ENCODE measurements around the gene MYH15. TPM values are rescaled to one million over a fixed set of nuclear protein-coding genes. Genes with fewer than 3 reads are reported as not detected.
"Not testable (repeated sequence)": the region's sequence is repeated elsewhere in the genome, so short reads cannot be mapped to it uniquely, and the experiment has no call there.

MYH15 gene
- total and polyA plus RNA-seq, 5 donors from 2014 or later, result 0.03 to 0.12 TPM; not detected in 3

- Histone ChIP-seq H3K27ac (ENCODE audit: insufficient read depth, low read length, poor library complexity, severe bottlenecking) (no peak overlapping the region), H3K4me3 (ENCODE audit: low read depth, low read length) (no peak overlapping the region), H3K4me1 (ENCODE audit: control insufficient read depth, insufficient read depth, low read length, poor library complexity, severe bottlenecking) (no peaks in the 10 kb centered on the region), H3K36me3 (ENCODE audit: control insufficient read depth, insufficient read depth, low read length) (no peaks in the 10 kb centered on the region), H3K27me3 (ENCODE audit: control insufficient read depth, insufficient read depth, low read length) (no peaks in the 10 kb centered on the region), H3K9me3 (ENCODE audit: control insufficient read depth in 2 of 2, low read length in 2 of 2) (no peaks in the 10 kb centered on the region)
- ATAC-seq (ENCODE audit: low read depth in 2 of 2) (no peak), DNase-seq (no peak)
- no peaks in the 10 kb centered on the region for H3K27me3 Mint-ChIP-seq
- no peak overlapping the region for H3K4me3 Mint-ChIP-seq
- H3K27ac Mint-ChIP-seq, result no peak overlapping the region
- H3K4me1 Mint-ChIP-seq, result no peaks in the 10 kb centered on the region
- no peaks in the 10 kb centered on the region for H3K36me3 Mint-ChIP-seq
- H3K9me3 Mint-ChIP-seq, result peaks cover 0 to 4% (median 0%) of the 10 kb centered on the region in 7 donors
Observed at GRCh38 chr3:108380128-108380795, 130.1 kb downstream of the MYH15 start.

DNA sequence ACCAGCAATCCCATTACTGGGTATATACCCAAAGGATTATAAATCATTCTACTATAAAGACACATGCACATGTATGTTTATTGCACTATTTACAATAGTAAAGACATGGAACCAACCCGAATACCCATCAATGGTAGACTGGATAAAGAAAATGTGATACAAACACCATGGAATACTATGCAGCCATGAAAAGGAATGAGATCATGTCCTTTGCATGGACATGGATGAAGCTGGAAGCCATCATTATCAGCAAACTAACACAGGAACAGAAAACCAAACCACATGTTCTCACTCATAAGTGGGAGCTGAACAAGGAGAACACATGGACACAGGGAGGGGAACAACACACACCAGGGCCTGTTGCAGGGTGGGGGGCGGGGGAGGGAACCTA is 131.4 kb downstream of the MYH15 start:
- not testable (repeated sequence) for H3K27ac ChIP-seq (ENCODE audit: insufficient read depth, low read length, poor library complexity, severe bottlenecking); H3K9me3 ChIP-seq (ENCODE audit: control insufficient read depth in 2 of 2, low read length in 2 of 2); DNase-seq; H3K27me3 ChIP-seq (ENCODE audit: control insufficient read depth, insufficient read depth, low read length); H3K9me3 Mint-ChIP-seq; ATAC-seq (ENCODE audit: low read depth in 2 of 2); H3K4me3 ChIP-seq (ENCODE audit: low read depth, low read length); H3K4me1 ChIP-seq (ENCODE audit: control insufficient read depth, insufficient read depth, low read length, poor library complexity, severe bottlenecking); H3K36me3 Mint-ChIP-seq; H3K4me3 Mint-ChIP-seq; H3K4me1 Mint-ChIP-seq; H3K27me3 Mint-ChIP-seq; H3K36me3 ChIP-seq (ENCODE audit: control insufficient read depth, insufficient read depth, low read length); H3K27ac Mint-ChIP-seq

DNA sequence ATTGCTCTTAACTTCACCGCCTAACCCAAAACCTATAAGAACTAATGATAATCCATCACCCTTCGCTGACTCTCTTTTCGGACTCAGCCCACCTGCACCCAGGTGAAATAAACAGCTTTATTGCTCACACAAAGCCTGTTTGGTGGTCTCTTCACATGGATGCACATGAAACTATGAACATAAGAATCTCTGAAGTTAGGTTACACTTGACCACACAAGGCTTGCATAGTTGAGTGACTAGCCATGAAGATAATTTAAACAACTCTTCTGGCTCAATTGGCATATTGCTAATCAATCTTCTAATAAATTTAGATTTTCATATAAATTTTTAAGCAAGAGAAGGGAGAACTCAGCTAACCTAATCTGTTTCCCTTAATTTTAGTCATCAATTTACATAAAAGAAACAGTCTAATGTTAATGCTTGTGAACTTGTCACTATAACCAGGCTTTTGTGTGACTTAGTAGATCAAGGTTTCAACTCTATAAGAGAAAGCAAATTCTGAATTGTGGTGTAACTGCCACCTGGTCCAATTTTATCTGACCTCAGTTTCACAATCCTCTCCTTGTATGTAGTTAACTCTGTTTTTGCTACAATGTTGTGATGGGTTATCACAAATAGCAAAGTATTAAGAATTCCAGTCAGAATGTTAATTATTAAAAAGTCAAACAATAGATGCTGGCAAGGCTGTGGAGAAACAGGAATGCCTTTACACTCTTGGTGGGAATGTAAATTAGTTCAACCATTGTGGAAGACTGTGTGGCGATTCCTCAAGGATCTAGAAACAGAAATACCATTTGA is 132.0 kb downstream of the MYH15 start:
- Mint-ChIP-seq H3K27me3 (no peaks in the 10 kb centered on the region), H3K4me3 (no peak overlapping the region), H3K27ac (no peak overlapping the region), H3K36me3 (no peaks in the 10 kb centered on the region), H3K9me3 (peaks cover 0 to 4% (median 0%) of the 10 kb centered on the region in 7 donors), H3K4me1 (no peaks in the 10 kb centered on the region)
- Histone ChIP-seq H3K4me3 (ENCODE audit: low read depth, low read length) (no peak overlapping the region), H3K36me3 (ENCODE audit: control insufficient read depth, insufficient read depth, low read length) (no peaks in the 10 kb centered on the region), H3K9me3 (ENCODE audit: control insufficient read depth in 2 of 2, low read length in 2 of 2) (no peaks in the 10 kb centered on the region), H3K4me1 (ENCODE audit: control insufficient read depth, insufficient read depth, low read length, poor library complexity, severe bottlenecking) (no peaks in the 10 kb centered on the region), H3K27me3 (ENCODE audit: control insufficient read depth, insufficient read depth, low read length) (no peaks in the 10 kb centered on the region), H3K27ac (ENCODE audit: insufficient read depth, low read length, poor library complexity, severe bottlenecking) (no peak overlapping the region)
- ATAC-seq (ENCODE audit: low read depth in 2 of 2) (no peak), DNase-seq (no peak)

- no peaks in the 10 kb centered on the region for H3K9me3 ChIP-seq (ENCODE audit: control insufficient read depth in 2 of 2, low read length in 2 of 2)
- H3K4me1 Mint-ChIP-seq, result no peaks in the 10 kb centered on the region
- no peak for ATAC-seq (ENCODE audit: low read depth in 2 of 2)
- no peaks in the 10 kb centered on the region for H3K4me1 ChIP-seq (ENCODE audit: control insufficient read depth, insufficient read depth, low read length, poor library complexity, severe bottlenecking)
- no peaks in the 10 kb centered on the region for H3K27me3 Mint-ChIP-seq
- H3K36me3 Mint-ChIP-seq, result no peaks in the 10 kb centered on the region
- no peaks in the 10 kb centered on the region for H3K27me3 ChIP-seq (ENCODE audit: control insufficient read depth, insufficient read depth, low read length)
- no peak overlapping the region for H3K27ac Mint-ChIP-seq
- H3K36me3 ChIP-seq (ENCODE audit: control insufficient read depth, insufficient read depth, low read length), result no peaks in the 10 kb centered on the region
- no peak overlapping the region for H3K4me3 Mint-ChIP-seq
- H3K9me3 Mint-ChIP-seq, result peaks cover 0 to 5% (median 3%) of the 10 kb centered on the region in 7 donors
- no peak for DNase-seq
- H3K4me3 ChIP-seq (ENCODE audit: low read depth, low read length), result no peak overlapping the region
- H3K27ac ChIP-seq (ENCODE audit: insufficient read depth, low read length, poor library complexity, severe bottlenecking), result no peak overlapping the region
Observed at GRCh38 chr3:108377384-108377783, 133.0 kb downstream of the MYH15 start.

- Mint-ChIP-seq H3K4me1 (no peaks in the 10 kb centered on the region), H3K27ac (no peak overlapping the region), H3K4me3 (no peak overlapping the region), H3K36me3 (no peaks in the 10 kb centered on the region), H3K9me3 (peaks cover 0 to 7% (median 3%) of the 10 kb centered on the region in 7 donors), H3K27me3 (no peaks in the 10 kb centered on the region)
- no peaks in the 10 kb centered on the region for H3K27me3 ChIP-seq (ENCODE audit: control insufficient read depth, insufficient read depth, low read length)
- DNase-seq (no peak), ATAC-seq (ENCODE audit: low read depth in 2 of 2) (no peak)
- H3K4me3 ChIP-seq (ENCODE audit: low read depth, low read length), result no peak overlapping the region
- H3K4me1 ChIP-seq (ENCODE audit: control insufficient read depth, insufficient read depth, low read length, poor library complexity, severe bottlenecking), result no peaks in the 10 kb centered on the region
- H3K9me3 ChIP-seq (ENCODE audit: control insufficient read depth in 2 of 2, low read length in 2 of 2), result no peaks in the 10 kb centered on the region
- H3K36me3 ChIP-seq (ENCODE audit: control insufficient read depth, insufficient read depth, low read length), result no peaks in the 10 kb centered on the region
- no peak overlapping the region for H3K27ac ChIP-seq (ENCODE audit: insufficient read depth, low read length, poor library complexity, severe bottlenecking)
Observed at GRCh38 chr3:108376026-108376425, 134.4 kb downstream of the MYH15 start.

DNA sequence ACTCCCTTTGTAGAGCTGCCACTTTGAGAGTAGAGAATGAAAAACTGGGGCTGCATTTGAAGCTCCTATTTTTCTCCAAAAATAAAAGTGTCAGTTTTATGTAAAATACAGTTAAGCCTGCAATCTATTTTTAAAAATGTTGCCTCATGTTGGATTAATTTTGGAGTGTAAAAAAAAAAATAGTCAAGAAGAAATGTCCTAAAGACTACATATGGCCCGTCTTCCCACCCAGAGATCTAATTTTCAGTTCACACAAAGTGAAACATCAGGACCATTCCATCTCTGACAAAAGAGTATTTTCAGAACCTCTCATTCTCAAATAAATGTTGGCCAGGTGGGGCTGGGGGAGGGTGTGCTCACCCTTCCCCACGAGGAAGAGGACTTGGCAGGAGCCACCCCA is 151.4 kb downstream of the MYH15 start:
- Mint-ChIP-seq H3K9me3 (peaks cover 0 to 4% (median 0%) of the 10 kb centered on the region in 7 donors), H3K4me1 (no peaks in the 10 kb centered on the region), H3K27ac (no peak overlapping the region), H3K36me3 (no peaks in the 10 kb centered on the region), H3K27me3 (peaks cover 17% of the 10 kb centered on the region), H3K4me3 (no peak overlapping the region)
- DNase-seq (no peak), ATAC-seq (ENCODE audit: low read depth in 2 of 2) (no peak)
- Histone ChIP-seq H3K4me1 (ENCODE audit: control insufficient read depth, insufficient read depth, low read length, poor library complexity, severe bottlenecking) (no peaks in the 10 kb centered on the region), H3K27ac (ENCODE audit: insufficient read depth, low read length, poor library complexity, severe bottlenecking) (no peak overlapping the region), H3K9me3 (ENCODE audit: control insufficient read depth in 2 of 2, low read length in 2 of 2) (no peaks in the 10 kb centered on the region), H3K4me3 (ENCODE audit: low read depth, low read length) (no peak overlapping the region), H3K36me3 (ENCODE audit: control insufficient read depth, insufficient read depth, low read length) (no peaks in the 10 kb centered on the region), H3K27me3 (ENCODE audit: control insufficient read depth, insufficient read depth, low read length) (no peaks in the 10 kb centered on the region)

- Mint-ChIP-seq H3K9me3 (peaks cover 0 to 7% (median 0%) of the 10 kb centered on the region in 7 donors), H3K36me3 (no peaks in the 10 kb centered on the region), H3K27ac (no peak overlapping the region), H3K27me3 (peaks cover 9% of the 10 kb centered on the region), H3K4me3 (no peak overlapping the region), H3K4me1 (no peaks in the 10 kb centered on the region)
- Histone ChIP-seq H3K4me3 (ENCODE audit: low read depth, low read length) (no peak overlapping the region), H3K4me1 (ENCODE audit: control insufficient read depth, insufficient read depth, low read length, poor library complexity, severe bottlenecking) (no peaks in the 10 kb centered on the region), H3K27me3 (ENCODE audit: control insufficient read depth, insufficient read depth, low read length) (no peaks in the 10 kb centered on the region), H3K36me3 (ENCODE audit: control insufficient read depth, insufficient read depth, low read length) (no peaks in the 10 kb centered on the region), H3K9me3 (ENCODE audit: control insufficient read depth in 2 of 2, low read length in 2 of 2) (no peaks in the 10 kb centered on the region), H3K27ac (ENCODE audit: insufficient read depth, low read length, poor library complexity, severe bottlenecking) (no peak overlapping the region)
- ATAC-seq (ENCODE audit: low read depth in 2 of 2), result no peak
- DNase-seq, result no peak
Observed at GRCh38 chr3:108357042-108357441, 153.4 kb downstream of the MYH15 start.

DNA sequence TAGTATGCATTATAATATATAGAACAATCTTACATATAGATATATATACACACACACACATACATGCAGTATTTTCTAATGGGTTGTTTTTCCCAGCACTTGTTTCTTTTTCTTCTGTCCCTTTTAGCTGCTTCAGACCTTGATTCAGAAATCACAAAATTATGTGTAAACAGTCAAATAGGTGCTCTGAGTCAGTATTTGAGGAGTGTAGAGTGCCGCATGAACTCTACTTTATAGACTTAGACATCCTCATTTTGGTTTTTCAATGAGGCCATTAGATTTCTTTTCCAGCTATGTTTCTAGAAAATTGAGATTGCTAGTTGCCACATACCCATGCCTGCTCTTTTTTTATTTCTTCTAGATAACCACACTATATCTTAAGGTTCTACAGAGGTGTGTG is 155.8 kb downstream of the MYH15 start:
- Histone ChIP-seq H3K4me3 (ENCODE audit: low read depth, low read length) (no peak overlapping the region), H3K27me3 (ENCODE audit: control insufficient read depth, insufficient read depth, low read length) (no peaks in the 10 kb centered on the region), H3K36me3 (ENCODE audit: control insufficient read depth, insufficient read depth, low read length) (no peaks in the 10 kb centered on the region), H3K4me1 (ENCODE audit: control insufficient read depth, insufficient read depth, low read length, poor library complexity, severe bottlenecking) (no peaks in the 10 kb centered on the region), H3K9me3 (ENCODE audit: control insufficient read depth in 2 of 2, low read length in 2 of 2) (no peaks in the 10 kb centered on the region), H3K27ac (ENCODE audit: insufficient read depth, low read length, poor library complexity, severe bottlenecking) (no peak overlapping the region)
- H3K36me3 Mint-ChIP-seq, result no peaks in the 10 kb centered on the region
- no peak overlapping the region for H3K27ac Mint-ChIP-seq
- H3K9me3 Mint-ChIP-seq, result peaks cover 0 to 7% (median 0%) of the 10 kb centered on the region in 7 donors
- no peak overlapping the region for H3K4me3 Mint-ChIP-seq
- DNase-seq (no peak), ATAC-seq (ENCODE audit: low read depth in 2 of 2) (no peak)
- H3K4me1 Mint-ChIP-seq, result no peaks in the 10 kb centered on the region
- peaks cover 13% of the 10 kb centered on the region for H3K27me3 Mint-ChIP-seq
